Measurements from ENCODE around the gene PLPP6.

PLPP6 gene

GRCh38 chr9:4662989-4663792 is 1.1 kb downstream of the PLPP6 start:
- DNase-seq: no peak

- no peak for DNase-seq
Observed at GRCh38 chr9:4663956-4664355, 1.9 kb downstream of the PLPP6 start.

DNA sequence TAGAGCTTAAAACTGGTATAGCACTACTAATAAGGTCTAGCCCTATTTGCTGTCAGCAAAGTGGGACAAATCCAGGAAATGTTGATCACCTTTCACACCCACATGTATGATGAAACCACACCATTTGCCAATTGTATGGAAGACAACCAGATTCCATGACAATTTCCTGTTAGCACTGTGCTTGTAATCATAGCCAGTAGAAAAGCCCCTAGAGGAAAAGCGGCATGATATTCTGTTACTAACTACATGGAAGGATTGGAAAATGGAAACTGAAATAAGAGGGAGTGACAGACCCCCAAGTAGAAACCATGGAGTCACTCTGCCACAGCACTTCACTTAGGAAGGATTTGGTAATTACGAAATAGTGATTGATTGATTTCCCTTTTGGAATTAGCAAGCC is 3.3 kb downstream of the PLPP6 start:
- DNase-seq: no peak

DNA sequence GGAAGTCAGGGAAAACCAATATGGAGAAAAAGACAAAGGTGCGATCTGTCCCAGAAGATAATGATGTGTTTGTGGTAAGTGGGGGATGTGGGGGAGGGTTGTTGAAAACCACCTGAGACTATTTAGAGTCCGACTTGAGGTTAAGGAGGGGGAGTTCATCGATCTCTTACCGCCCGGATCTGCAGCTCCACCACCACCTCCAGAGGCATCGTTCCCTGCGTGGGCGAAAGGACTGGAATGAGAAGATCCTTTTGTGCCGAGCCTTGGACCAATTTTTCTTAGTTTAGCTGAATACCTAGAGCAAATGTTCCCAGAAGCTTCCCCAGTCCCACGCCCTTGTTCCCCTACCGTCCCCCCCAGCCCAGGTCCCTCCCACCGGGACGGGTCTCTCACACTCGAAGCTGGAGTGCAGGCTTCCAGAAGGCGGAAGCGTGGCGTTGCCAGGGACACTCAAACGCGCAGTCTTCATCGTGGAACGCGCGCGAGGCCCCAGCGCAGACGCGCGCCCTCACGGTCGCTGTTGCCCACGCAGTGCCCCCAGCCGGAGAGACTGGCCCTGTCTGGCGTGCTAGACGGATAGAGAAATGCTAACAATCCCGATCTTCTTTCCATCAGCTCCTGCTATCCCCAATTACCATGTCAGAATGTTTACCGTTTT is 4.1 kb downstream of the PLPP6 start, which contains the start of gene SPATA6L:
Gene SPATA6L (minus strand): TSS at position 439 of the 658 bp plus-strand sequence. CDS start 230 bp downstream, at position 209.
- DNase-seq: peak; percentile 54

- no peak for DNase-seq
Observed at GRCh38 chr9:4667681-4668080, 5.6 kb downstream of the PLPP6 start.

DNA sequence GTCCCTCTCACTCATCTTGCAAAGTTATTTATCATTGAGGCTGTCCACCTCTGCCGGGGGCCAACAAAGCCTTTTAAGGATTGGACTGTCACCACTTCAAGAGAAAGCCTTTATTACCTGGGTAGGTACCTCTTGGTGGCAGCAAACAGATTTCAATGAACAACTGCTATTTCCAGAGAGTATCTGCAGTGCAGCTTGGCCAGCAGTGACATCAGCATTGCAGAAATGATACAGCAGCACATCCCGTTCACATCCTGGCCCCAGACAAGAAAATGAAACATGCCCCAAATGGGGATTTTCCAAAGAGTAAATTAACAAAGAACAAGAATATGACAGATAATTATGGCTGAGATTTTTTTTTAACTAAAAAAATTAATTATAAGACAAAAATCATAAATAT is 6.5 kb downstream of the PLPP6 start:
- no peak for DNase-seq

GRCh38 chr9:4669890-4670289 is 7.8 kb downstream of the PLPP6 start:
- no peak for DNase-seq

DNA sequence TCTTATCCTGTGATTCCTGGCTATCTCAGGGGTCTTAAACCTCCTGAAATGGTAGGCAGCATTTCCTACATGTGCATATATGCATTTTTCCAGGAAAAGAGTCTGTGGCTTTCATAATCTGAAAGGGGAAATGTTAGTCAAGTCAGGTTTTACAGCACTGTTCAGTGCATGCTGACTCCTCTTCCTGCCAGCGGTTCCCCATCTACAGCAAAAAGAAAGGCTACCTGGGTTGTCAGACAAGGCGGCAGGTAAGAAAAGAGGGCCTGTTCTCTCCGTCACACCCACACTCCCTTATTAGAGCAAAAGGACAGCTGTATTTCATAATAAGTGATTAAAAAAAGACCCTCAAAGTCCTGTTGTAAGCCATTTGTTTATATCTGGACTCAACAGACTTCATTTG is 8.5 kb downstream of the PLPP6 start:
- DNase-seq: no peak

- DNase-seq: no peak
Observed at GRCh38 chr9:4671737-4672136, 9.6 kb downstream of the PLPP6 start.

GRCh38 chr9:4674783-4675182 is 12.7 kb downstream of the PLPP6 start:
- no peak for DNase-seq

DNA sequence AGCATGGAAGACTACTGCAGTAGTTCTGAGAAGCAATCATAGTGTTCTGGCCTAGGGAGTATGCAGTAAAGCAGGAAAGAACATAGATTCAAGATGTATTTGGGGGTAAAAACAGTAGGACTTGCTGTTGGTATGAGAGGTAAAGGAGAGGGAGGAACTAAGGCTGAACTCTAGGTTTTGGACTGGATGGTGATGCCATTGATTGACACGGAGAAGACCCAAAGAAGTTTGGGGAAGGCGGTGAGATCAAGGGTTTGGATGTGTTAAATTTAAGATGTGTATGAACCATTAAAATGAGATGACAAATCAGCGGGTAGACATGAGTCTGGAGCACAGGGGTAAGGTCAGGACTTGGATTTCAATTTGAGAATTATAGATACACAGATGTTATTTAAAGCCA is 15.3 kb downstream of the PLPP6 start:
- DNase-seq: no peak

- DNase-seq: peak; percentile 20
Observed at GRCh38 chr9:4678679-4679267, 16.7 kb downstream of the PLPP6 start.

DNA sequence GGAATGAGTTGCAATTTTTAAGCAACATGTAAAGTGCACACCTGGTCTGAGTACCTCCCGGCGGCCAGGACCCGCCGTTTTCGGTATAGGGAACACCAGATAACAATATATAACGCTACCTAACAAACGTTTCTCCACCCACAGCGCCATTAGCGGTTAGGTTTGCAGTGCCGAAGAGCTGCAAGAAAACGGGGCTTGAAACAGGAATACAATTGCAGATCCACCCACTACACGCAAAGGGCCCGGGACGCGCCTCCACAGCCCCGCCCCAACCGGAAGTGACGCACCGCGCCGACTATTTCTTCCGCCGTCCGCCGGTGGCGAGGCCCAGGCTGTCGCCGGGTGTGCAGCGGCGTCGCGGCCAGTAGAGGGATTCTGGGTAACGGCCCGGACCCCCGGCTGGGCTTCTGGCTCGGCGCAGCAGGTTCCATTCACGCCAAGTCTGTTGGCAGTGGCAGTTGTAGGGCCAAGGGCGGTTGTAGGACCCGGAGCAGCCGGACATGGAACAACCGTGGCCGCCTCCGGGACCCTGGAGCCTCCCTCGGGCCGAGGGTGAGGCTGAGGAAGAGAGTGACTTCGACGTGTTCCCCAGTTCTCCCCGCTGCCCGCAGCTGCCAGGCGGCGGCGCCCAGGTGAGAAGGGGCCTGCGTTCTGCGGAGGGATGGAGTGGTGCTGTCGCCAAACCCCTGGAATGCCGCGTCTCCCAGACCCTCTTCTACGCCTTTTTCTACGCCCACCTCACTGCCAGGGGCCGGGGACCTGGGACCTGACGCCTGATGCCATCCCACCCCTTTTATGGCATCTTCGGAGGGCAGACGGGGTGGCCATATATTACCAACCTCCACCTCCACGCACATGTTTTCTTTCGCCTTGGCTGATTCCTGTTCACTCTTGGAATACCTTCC is 17.4 kb downstream of the PLPP6 start, which contains the start of gene CDC37L1:
Gene CDC37L1 (plus strand): TSS at position 302 of the 905 bp plus-strand sequence. CDS start 199 bp downstream, at position 501.
- peak; percentile 99 for DNase-seq

DNA sequence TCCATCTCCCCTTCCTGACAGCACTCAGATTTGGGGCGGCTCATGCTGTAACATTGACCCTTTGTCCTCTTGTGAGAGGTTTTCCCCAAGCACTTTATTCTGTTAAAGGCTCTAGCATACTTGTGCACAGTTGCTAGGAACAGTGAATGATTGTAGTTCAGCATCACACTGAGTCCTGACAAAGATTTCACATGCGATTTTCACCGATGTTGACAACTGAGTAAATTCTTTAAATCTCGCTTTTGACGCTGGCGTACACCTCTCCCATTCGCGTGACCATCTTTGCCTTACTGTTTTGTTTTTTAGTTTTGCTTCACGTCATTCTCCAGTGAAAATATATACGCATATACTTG is 18.1 kb downstream of the PLPP6 start:
- no peak for DNase-seq

DNA sequence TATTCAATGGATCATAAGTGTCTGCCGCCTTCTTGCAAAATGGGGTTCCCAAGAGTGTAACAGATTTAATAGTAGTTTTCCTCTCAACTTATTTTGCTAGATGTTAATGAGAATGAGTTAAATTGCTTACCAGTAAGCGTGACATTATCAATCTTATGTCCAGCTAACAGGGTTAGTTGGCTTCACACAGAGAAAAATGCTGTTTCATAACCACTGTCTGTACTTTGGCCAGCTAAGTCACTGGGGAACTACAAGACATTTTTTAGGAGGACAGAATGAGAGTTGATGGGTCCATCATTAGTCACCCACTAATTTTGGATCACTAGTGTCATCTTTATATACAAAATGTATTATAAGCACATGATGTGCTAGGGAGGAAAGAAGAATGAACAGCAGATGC is 18.7 kb downstream of the PLPP6 start:
- DNase-seq: no peak

DNA sequence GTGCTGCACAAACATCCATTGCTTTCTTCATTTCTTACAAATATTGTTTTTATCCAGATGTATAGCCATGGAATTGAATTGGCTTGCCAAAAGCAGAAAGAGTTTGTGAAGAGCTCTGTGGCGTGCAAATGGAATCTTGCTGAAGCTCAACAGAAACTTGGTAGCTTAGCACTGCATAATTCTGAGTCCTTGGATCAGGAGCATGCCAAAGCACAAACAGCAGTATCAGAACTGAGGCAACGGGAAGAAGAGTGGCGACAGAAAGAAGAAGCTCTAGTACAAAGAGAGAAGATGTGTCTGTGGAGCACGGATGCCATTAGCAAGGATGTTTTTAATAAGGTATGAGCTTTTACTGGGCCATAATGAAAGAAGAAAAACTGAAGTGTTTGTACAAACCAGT is 22.7 kb downstream of the PLPP6 start:
- DNase-seq: no peak

DNA sequence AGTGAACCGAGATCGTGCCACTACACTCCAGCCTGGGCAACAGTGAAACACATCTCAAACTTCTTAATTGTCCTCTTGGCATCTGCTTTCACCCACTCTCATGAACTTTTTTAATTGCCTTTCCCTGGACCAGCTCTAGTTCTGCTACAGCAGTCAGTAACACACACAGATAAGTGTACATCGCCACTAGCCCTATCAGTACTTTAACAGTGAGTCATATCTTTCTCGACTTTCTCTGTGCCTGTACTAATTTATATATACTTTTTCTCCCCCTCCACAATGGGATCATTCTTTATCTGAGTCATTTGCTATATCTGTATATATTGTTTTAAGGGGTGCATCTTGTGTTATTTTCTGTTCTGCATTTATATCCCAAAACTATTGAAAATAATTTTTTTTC is 24.0 kb downstream of the PLPP6 start:
- no peak for DNase-seq

DNA sequence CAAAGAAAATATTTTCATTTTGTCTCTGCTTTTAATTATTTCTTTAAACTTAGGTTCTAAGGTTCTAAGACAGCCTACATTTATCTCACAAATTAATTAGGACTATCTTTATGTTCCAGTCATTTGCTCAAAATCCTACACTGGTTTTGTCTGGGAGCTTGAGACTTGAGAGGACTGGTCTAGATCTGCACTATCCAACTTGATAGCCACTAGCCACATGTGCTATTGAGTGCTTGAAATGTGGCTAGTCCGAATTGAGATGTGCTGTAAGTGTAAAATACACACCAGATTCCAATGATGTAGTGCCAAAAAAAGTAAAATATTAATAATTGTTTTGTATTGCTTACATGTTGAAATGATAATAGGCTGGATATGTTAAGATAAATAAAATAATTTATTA is 24.5 kb downstream of the PLPP6 start:
- no peak for DNase-seq

- DNase-seq: no peak
Observed at GRCh38 chr9:4689021-4689420, 26.9 kb downstream of the PLPP6 start.

GRCh38 chr9:4689687-4690104 is 27.6 kb downstream of the PLPP6 start:
- DNase-seq: peak; percentile 39

- DNase-seq: no peak
Observed at GRCh38 chr9:4690144-4690543, 28.1 kb downstream of the PLPP6 start.

DNA sequence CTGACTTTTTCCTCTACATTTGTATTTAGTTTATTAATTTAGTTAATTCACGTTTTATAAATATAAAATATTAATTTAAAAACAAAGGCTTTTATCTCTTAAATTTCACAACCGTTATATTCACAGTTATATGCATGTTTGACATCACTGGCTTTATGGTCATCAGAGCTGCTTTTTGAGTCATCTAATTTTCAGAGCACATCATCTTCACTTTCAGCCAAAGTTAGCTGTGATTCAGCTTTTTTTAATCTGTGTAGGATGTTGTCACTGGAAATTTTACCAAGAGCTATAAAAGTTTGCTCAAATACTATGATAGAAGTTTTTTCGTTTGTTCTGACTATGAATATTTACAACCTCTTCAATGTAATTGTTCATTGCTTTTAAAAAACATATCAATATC is 29.7 kb downstream of the PLPP6 start:
- no peak for DNase-seq

- DNase-seq: no peak
Observed at GRCh38 chr9:4700091-4700490, 38.0 kb downstream of the PLPP6 start.

All from activated CD4-positive, alpha-beta T cell treated with anti-CD3 and anti-CD28 coated beads for 48 hours (primary cell).